Measurements from ENCODE around the gene ACTL8. TPM values are rescaled to one million over a fixed set of nuclear protein-coding genes. Genes with fewer than 3 reads are reported as not detected.

Gene ACTL8
- total and polyA plus RNA-seq, 2 experiments from 2014 or later = 0.38 to 0.71 TPM

DNA sequence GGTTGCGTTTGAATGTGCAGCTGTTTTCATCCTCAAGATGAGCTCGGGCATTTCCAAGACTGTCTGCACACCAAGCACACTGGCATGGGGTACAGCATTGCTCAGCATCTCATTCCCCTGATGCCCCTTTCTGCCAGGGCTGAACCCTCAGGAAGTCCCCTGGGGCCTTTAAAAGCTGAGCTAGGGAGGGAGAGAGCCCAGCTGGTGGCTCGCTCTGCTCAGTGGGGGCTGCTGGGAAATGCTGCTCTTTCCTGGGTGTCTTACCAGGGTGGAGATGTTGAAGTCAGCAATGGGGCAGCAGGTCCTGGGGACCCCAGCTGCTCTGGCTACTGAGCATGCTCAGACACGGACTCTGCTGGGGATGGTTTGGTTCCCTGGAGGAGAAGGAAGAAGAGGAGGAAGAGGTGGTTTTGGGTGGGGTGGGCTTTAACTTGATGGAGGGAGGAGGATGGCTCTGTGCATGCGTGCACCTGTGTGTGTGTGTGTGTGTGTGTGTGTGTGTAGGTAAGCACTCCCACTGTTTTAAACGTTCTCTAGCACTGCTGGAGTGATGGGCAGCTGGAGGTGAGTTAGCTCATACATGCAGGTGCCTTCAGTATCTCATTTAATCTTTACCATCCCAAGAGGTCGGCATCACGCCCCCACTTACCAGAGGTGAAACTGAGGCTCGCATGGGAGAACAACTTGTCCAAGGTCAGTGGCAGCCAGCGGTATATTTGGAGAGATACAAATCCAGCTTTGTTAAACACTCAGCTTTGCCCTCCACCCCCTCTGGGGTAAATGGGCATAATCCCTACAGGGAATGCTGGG, 40.9 kb downstream of the ACTL8 start (continued):
- TF ChIP-seq, protein P1, sequence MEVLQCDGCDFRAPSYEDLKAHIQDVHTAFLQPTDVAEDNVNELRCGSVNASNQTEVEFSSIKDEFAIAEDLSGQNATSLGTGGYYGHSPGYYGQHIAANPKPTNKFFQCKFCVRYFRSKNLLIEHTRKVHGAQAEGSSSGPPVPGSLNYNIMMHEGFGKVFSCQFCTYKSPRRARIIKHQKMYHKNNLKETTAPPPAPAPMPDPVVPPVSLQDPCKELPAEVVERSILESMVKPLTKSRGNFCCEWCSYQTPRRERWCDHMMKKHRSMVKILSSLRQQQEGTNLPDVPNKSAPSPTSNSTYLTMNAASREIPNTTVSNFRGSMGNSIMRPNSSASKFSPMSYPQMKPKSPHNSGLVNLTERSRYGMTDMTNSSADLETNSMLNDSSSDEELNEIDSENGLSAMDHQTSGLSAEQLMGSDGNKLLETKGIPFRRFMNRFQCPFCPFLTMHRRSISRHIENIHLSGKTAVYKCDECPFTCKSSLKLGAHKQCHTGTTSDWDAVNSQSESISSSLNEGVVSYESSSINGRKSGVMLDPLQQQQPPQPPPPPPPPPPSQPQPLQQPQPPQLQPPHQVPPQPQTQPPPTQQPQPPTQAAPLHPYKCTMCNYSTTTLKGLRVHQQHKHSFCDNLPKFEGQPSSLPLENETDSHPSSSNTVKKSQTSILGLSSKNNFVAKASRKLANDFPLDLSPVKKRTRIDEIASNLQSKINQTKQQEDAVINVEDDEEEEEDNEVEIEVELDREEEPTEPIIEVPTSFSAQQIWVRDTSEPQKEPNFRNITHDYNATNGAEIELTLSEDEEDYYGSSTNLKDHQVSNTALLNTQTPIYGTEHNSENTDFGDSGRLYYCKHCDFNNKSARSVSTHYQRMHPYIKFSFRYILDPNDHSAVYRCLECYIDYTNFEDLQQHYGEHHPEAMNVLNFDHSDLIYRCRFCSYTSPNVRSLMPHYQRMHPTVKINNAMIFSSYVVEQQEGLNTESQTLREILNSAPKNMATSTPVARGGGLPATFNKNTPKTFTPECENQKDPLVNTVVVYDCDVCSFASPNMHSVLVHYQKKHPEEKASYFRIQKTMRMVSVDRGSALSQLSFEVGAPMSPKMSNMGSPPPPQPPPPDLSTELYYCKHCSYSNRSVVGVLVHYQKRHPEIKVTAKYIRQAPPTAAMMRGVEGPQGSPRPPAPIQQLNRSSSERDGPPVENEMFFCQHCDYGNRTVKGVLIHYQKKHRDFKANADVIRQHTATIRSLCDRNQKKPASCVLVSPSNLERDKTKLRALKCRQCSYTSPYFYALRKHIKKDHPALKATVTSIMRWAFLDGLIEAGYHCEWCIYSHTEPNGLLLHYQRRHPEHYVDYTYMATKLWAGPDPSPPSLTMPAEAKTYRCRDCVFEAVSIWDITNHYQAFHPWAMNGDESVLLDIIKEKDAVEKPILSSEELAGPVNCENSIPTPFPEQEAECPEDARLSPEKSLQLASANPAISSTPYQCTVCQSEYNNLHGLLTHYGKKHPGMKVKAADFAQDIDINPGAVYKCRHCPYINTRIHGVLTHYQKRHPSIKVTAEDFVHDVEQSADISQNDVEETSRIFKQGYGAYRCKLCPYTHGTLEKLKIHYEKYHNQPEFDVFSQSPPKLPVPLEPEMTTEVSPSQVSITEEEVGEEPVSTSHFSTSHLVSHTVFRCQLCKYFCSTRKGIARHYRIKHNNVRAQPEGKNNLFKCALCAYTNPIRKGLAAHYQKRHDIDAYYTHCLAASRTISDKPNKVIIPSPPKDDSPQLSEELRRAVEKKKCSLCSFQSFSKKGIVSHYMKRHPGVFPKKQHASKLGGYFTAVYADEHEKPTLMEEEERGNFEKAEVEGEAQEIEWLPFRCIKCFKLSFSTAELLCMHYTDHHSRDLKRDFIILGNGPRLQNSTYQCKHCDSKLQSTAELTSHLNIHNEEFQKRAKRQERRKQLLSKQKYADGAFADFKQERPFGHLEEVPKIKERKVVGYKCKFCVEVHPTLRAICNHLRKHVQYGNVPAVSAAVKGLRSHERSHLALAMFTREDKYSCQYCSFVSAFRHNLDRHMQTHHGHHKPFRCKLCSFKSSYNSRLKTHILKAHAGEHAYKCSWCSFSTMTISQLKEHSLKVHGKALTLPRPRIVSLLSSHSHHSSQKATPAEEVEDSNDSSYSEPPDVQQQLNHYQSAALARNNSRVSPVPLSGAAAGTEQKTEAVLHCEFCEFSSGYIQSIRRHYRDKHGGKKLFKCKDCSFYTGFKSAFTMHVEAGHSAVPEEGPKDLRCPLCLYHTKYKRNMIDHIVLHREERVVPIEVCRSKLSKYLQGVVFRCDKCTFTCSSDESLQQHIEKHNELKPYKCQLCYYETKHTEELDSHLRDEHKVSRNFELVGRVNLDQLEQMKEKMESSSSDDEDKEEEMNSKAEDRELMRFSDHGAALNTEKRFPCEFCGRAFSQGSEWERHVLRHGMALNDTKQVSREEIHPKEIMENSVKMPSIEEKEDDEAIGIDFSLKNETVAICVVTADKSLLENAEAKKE (CRISPR knock-in tag; IDR thresholded peaks at IDR 0.05) = no peak

GRCh38 chr1:17797478-17797877, 42.3 kb downstream of the ACTL8 start:
- Mint-ChIP-seq H3K27ac (no peak overlapping the region), H3K36me3 (ENCODE audit: low read depth) (no peaks in the 10 kb centered on the region)
- ATAC-seq = no peak
- TF ChIP-seq, protein P2, sequence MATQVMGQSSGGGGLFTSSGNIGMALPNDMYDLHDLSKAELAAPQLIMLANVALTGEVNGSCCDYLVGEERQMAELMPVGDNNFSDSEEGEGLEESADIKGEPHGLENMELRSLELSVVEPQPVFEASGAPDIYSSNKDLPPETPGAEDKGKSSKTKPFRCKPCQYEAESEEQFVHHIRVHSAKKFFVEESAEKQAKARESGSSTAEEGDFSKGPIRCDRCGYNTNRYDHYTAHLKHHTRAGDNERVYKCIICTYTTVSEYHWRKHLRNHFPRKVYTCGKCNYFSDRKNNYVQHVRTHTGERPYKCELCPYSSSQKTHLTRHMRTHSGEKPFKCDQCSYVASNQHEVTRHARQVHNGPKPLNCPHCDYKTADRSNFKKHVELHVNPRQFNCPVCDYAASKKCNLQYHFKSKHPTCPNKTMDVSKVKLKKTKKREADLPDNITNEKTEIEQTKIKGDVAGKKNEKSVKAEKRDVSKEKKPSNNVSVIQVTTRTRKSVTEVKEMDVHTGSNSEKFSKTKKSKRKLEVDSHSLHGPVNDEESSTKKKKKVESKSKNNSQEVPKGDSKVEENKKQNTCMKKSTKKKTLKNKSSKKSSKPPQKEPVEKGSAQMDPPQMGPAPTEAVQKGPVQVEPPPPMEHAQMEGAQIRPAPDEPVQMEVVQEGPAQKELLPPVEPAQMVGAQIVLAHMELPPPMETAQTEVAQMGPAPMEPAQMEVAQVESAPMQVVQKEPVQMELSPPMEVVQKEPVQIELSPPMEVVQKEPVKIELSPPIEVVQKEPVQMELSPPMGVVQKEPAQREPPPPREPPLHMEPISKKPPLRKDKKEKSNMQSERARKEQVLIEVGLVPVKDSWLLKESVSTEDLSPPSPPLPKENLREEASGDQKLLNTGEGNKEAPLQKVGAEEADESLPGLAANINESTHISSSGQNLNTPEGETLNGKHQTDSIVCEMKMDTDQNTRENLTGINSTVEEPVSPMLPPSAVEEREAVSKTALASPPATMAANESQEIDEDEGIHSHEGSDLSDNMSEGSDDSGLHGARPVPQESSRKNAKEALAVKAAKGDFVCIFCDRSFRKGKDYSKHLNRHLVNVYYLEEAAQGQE (IDR thresholded peaks at IDR 0.05; ENCODE audit: unreplicated experiment) = no peak
- TF ChIP-seq ZNF331 (CRISPR knock-in tag; IDR thresholded peaks at IDR 0.05; ENCODE audit: low read depth) = no peak
- TF ChIP-seq, protein P1 (CRISPR knock-in tag; IDR thresholded peaks at IDR 0.05) = no peak
- TF ChIP-seq EZH2 (IDR thresholded peaks at IDR 0.05; ENCODE audit: low read depth, unreplicated experiment) = no peak

More at GRCh38 chr1:17797478-17797877, 42.3 kb downstream of the ACTL8 start:
- no peaks in the 10 kb centered on the region for H3K4me1 ChIP-seq (ENCODE audit: insufficient read depth)
- DNase-seq (ENCODE audit: low spot score) = no peak
- no peaks in the 10 kb centered on the region; the same call in 2 of the 3 replicates for H3K4me1 Mint-ChIP-seq
- H3K9me3 Mint-ChIP-seq = no peaks in the 10 kb centered on the region
- H3F3A ChIP-seq (replicated peaks; ENCODE audit: low read depth) = no peaks in the 10 kb centered on the region
- H3K4me3 ChIP-seq = no peak overlapping the region
- H3K27ac ChIP-seq (ENCODE audit: low read depth) = no peak overlapping the region
- no peaks in the 10 kb centered on the region for H3K36me3 ChIP-seq (ENCODE audit: insufficient read depth)
- H3K4me3 Mint-ChIP-seq = no peak overlapping the region
- H3K4me2 ChIP-seq = no peak overlapping the region
- no peaks in the 10 kb centered on the region for H3K27me3 ChIP-seq (ENCODE audit: insufficient read depth)
- no peak overlapping the region for H2AFZ ChIP-seq
- no peaks in the 10 kb centered on the region for H3K9me2 ChIP-seq (ENCODE audit: insufficient read depth)
- H3K79me2 ChIP-seq (replicated peaks; ENCODE audit: insufficient read depth) = no peaks in the 10 kb centered on the region
- no peaks in the 10 kb centered on the region for H4K20me1 ChIP-seq (replicated peaks; ENCODE audit: insufficient read depth)
- H3K27me3 Mint-ChIP-seq (ENCODE audit: insufficient read depth, low read depth, poor library complexity) = peaks cover 1% of the 10 kb centered on the region
